GM15510 (cell line): ENCODE measurements around the gene CRISPLD2.

ENCODE experiments used
- POLR2A ChIP-seq: IDR thresholded peaks from 3 replicates; pipeline ENCODE4 v1.6.1; 2011; ENCODE audit warnings: borderline replicate concordance; ENCODE audit not compliant: insufficient read length; ENCODE audit errors: extremely low read depth

Gene CRISPLD2

GRCh38 chr16:84860383-84860782 is 40.6 kb downstream of the CRISPLD2 start:
- TF ChIP-seq POLR2A = no peak

- TF ChIP-seq POLR2A = no peak
Measured at GRCh38 chr16:84861671-84862070, 41.9 kb downstream of the CRISPLD2 start.

- no peak for TF ChIP-seq POLR2A
Measured at GRCh38 chr16:84862804-84863480, 43.2 kb downstream of the CRISPLD2 start.

GRCh38 chr16:84863481-84863814 is 43.7 kb downstream of the CRISPLD2 start:
- no peak for TF ChIP-seq POLR2A

GRCh38 chr16:84864326-84864955 is 44.7 kb downstream of the CRISPLD2 start:
- TF ChIP-seq POLR2A = no peak

GRCh38 chr16:84867696-84868095 is 47.9 kb downstream of the CRISPLD2 start:
- TF ChIP-seq POLR2A = no peak

- TF ChIP-seq POLR2A = no peak
Measured at GRCh38 chr16:84868328-84868727, 48.5 kb downstream of the CRISPLD2 start.

- no peak for TF ChIP-seq POLR2A
Measured at GRCh38 chr16:84868829-84869472, 49.2 kb downstream of the CRISPLD2 start.

- TF ChIP-seq POLR2A = no peak
Measured at GRCh38 chr16:84869473-84869845, 49.7 kb downstream of the CRISPLD2 start.

GRCh38 chr16:84874004-84874435 is 54.2 kb downstream of the CRISPLD2 start:
- TF ChIP-seq POLR2A = no peak

GRCh38 chr16:84874553-84874952 is 54.8 kb downstream of the CRISPLD2 start:
- no peak for TF ChIP-seq POLR2A

- no peak for TF ChIP-seq POLR2A
Measured at GRCh38 chr16:84874983-84875382, 55.2 kb downstream of the CRISPLD2 start.

GRCh38 chr16:84875846-84876245 is 56.1 kb downstream of the CRISPLD2 start:
- TF ChIP-seq POLR2A = no peak

GRCh38 chr16:84876873-84877606 is 57.3 kb downstream of the CRISPLD2 start:
- TF ChIP-seq POLR2A = no peak

GRCh38 chr16:84878770-84879169 is 59.0 kb downstream of the CRISPLD2 start:
- no peak for TF ChIP-seq POLR2A
